ENCODE measurements around the gene AKT2. TPM values are rescaled to one million over a fixed set of nuclear protein-coding genes. Genes with fewer than 3 reads are reported as not detected.

AKT2 gene
- total RNA-seq, 4 donors from 2014 or later, result 64.2 to 88.9 (median 72.8) TPM

GRCh38 chr19:40214936-40215335 lies 70.2 kb downstream of the AKT2 start:
- H3K27me3 ChIP-seq, result peaks cover 43% of the 10 kb centered on the region
- no peak overlapping the region for H3K4me3 ChIP-seq
- no peak overlapping the region for H3K27ac ChIP-seq
- no peak for ATAC-seq
- TF ChIP-seq POLR2A (IDR thresholded peaks at IDR 0.05), result no peak
- TF ChIP-seq POLR2AphosphoS5 (IDR thresholded peaks at IDR 0.05), result no peak
- TF ChIP-seq CTCF (IDR thresholded peaks at IDR 0.05), result no peak
- TF ChIP-seq EP300 (IDR thresholded peaks at IDR 0.05), result no peak
- no peaks in the 10 kb centered on the region for H3K9me3 ChIP-seq
- no CpG with 5 or more reads among the region's 22 CpGs for WGBS, 2 donors (ENCODE audit: low coverage in 1 of 2)
- H3K4me1 ChIP-seq, result peaks cover 0 to 18% (median 0%) of the 10 kb centered on the region in 3 donors
- peaks cover 0 to 33% of the 10 kb centered on the region in 2 donors for H3K36me3 ChIP-seq

GRCh38 chr19:40213882-40214570 lies 71.1 kb downstream of the AKT2 start:
- Histone ChIP-seq H3K4me1 (peaks cover 0 to 18% (median 0%) of the 10 kb centered on the region in 3 donors), H3K4me3 (no peak overlapping the region), H3K27ac (no peak overlapping the region), H3K36me3 (peaks cover 0 to 42% of the 10 kb centered on the region in 2 donors), H3K27me3 (peaks cover 34% of the 10 kb centered on the region), H3K9me3 (no peaks in the 10 kb centered on the region)
- WGBS, 2 donors (ENCODE audit: low coverage in 1 of 2), result no CpG with 5 or more reads among the region's 50 CpGs
- no peak for TF ChIP-seq POLR2AphosphoS5 (IDR thresholded peaks at IDR 0.05)
- no peak for TF ChIP-seq CTCF (IDR thresholded peaks at IDR 0.05)
- TF ChIP-seq EP300 (IDR thresholded peaks at IDR 0.05), result no peak
- no peak for TF ChIP-seq POLR2A (IDR thresholded peaks at IDR 0.05)
- no peak for ATAC-seq

- H3K27me3 ChIP-seq, result peaks cover 27% of the 10 kb centered on the region
- H3K27ac ChIP-seq, result no peak overlapping the region
- H3K36me3 ChIP-seq, result peaks cover 0 to 49% of the 10 kb centered on the region in 2 donors
- H3K9me3 ChIP-seq, result no peaks in the 10 kb centered on the region
- H3K4me3 ChIP-seq, result no peak overlapping the region
- no peak for TF ChIP-seq POLR2AphosphoS5 (IDR thresholded peaks at IDR 0.05)
- no peak for TF ChIP-seq CTCF (IDR thresholded peaks at IDR 0.05)
- no peak for TF ChIP-seq EP300 (IDR thresholded peaks at IDR 0.05)
- TF ChIP-seq POLR2A (IDR thresholded peaks at IDR 0.05), result no peak
- ATAC-seq, result no peak
- peaks cover 0 to 15% (median 0%) of the 10 kb centered on the region in 3 donors for H3K4me1 ChIP-seq
- 80% methylated on average over 1 of the region's 53 CpGs; no CpG with 5 or more reads in 1 of the 2 donors for WGBS, 2 donors (ENCODE audit: low coverage in 1 of 2)
Measured at GRCh38 chr19:40213251-40213829, 71.8 kb downstream of the AKT2 start.

- Histone ChIP-seq H3K4me1 (no peaks in the 10 kb centered on the region), H3K4me3 (no peak overlapping the region), H3K27ac (no peak overlapping the region), H3K36me3 (peaks cover 0 to 68% of the 10 kb centered on the region in 2 donors), H3K27me3 (peaks cover 3% of the 10 kb centered on the region), H3K9me3 (peaks cover 0 to under 1% (median 0%) of the 10 kb centered on the region in 3 donors)
- 92 to 94% methylated on average over 2 to 3 of the region's 5 CpGs for WGBS, 2 donors (ENCODE audit: low coverage in 1 of 2)
- no peak for ATAC-seq
- TF ChIP-seq POLR2AphosphoS5 (IDR thresholded peaks at IDR 0.05) (no peak), CTCF (IDR thresholded peaks at IDR 0.05) (no peak), EP300 (IDR thresholded peaks at IDR 0.05) (no peak), POLR2A (IDR thresholded peaks at IDR 0.05) (no peak)
Measured at GRCh38 chr19:40210889-40211288, 74.3 kb downstream of the AKT2 start.

- Histone ChIP-seq H3K36me3 (peaks cover 0 to 91% of the 10 kb centered on the region in 2 donors), H3K27ac (no peak overlapping the region), H3K4me3 (no peak overlapping the region), H3K4me1 (no peaks in the 10 kb centered on the region), H3K27me3 (no peaks in the 10 kb centered on the region), H3K9me3 (peaks cover 0 to 13% (median 0%) of the 10 kb centered on the region in 3 donors)
- TF ChIP-seq CTCF (IDR thresholded peaks at IDR 0.05) (no peak), POLR2AphosphoS5 (IDR thresholded peaks at IDR 0.05) (no peak), POLR2A (IDR thresholded peaks at IDR 0.05) (no peak), EP300 (IDR thresholded peaks at IDR 0.05) (no peak)
- 83 to 98% methylated on average over 1 to 5 of the region's 5 CpGs for WGBS, 2 donors (ENCODE audit: low coverage in 1 of 2)
- ATAC-seq, result no peak
Measured at GRCh38 chr19:40208602-40209001, 76.5 kb downstream of the AKT2 start.

Measured in gastroesophageal sphincter (tissue), 4 donors.